GM21447 (cell line): ENCODE measurements around the gene DNAJC9.
"Not testable (repeated sequence)": the region's sequence is repeated elsewhere in the genome, so short reads cannot be mapped to it uniquely, and the experiment has no call there.

Experiments
- ATAC-seq: cut with Tn5 transposase; IDR thresholded peaks from one replicate; pipeline ENCODE4 v1.9.1; 2021; ENCODE audit not compliant: unreplicated experiment

The DNAJC9 gene

DNA sequence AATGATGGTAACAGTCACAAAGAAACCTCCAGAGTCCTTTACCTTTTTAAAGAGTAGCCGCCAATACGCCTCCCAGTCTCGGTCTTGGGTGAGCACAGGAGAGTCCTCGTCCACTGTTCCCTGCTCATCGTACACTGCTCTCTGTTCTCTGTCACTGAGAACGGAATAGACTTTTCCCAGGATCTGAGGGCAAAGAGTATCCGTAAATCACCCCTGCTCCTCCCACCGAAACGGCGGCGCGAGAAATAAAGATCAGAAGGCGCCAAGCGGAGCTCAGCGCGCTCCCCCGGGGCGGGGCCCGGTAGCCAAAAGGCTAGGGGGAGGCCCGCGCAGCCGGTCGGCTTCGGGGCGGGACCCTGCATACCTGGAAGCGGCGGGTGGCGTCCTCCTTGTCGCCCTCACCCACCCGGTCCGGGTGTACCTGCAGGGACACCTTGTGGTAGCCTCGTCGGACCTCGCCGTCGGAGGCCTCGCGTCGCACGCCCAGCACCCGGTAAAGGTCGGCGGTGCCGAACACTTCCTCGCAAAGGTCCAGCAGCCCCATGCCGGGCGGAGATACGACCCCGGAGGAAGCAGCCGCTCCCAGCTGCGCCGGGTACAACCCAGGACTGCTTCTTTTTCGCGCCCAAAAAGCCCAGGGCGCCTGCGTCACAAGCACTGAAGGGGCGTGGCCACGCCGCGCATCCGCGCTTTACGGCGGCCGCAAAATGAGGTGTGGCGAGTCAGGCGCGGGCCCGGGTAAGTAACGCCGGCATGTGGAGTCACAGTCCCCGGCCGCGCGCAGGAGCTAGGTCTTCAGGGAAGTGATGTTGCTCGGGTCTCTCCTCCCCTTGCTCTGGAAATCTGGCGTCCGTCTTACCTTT is at the start of gene DNAJC9:
Gene DNAJC9, minus strand, starts transcription at position 610 of the 863 bp plus-strand sequence. Its CDS starts 66 bp downstream, at position 544.
- peak; percentile 77 for ATAC-seq

DNA sequence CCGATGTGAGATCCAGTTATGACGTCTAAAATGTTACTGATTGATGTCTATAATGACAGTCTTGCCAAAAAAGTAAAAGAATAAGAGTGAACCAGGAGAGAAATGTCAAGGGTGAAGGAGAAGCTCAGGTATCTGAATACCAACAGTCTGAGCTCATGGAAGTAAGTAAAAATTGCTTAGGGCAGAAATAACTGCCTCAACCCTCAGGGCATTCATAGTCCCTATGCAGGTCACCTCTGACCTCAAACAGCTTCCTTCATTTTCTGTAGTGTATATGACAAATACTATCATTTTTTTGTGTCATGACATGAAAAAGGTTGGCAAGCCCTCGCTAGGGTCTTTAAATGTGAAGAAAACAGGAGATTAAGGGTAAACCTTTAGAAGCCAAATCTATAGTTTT is 46.4 kb upstream of the DNAJC9 start:
- no peak for ATAC-seq

DNA sequence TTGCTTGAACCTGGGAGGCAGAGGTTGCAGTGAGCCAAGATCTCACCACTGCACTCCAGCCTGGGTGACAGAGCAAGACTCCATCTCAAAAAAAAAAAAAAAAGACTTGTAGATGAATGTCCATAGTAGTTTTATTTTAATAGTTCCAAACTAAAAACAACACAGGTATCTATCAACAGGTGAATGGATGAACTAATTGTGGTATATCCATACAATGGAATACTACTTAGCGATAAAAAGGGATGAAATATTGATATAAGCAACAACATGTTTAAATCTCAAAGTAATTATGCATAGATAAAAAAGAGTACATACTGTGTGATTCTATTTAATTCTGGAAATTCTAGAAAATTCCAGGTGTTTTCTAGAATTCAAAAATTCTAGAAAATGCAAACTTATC is 42.9 kb upstream of the DNAJC9 start:
- ATAC-seq = no peak

DNA sequence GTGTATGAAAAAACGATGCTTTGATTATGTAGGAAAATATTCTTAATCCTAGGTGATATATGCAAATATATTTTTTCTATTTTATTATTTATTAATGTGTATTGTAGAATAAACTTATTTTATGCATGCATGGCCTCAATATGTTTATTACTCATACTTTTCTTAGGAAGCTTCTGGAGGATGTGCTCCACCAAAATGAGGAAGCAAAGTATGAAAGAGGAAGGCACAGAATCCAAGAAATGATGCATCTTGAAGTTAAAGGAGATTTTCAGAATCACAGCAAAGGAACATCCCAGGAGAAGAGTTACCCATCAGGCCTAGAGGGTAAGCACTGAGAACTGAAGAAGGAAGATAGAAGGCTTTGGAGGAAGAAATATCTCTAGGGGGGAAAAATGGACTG is 40.4 kb upstream of the DNAJC9 start:
- no peak for ATAC-seq

DNA sequence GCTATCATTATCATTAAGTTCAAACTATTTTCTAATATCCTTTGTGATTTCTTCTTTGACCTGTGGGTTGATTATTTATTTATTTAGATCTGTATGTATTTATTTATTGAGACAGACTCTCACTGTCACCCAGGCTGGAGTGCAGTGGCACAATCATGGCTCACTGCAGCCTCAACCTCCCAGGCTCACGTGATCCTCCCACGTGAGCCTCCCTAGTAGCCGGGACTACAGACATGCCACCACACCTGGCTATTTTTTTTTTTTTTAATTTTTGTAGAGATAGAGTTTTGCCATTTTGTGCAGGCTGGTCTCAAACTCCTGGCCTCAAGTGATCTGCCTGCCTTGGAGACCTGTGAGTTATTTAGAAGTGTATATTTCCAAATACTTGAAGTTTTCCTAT is 34.0 kb upstream of the DNAJC9 start:
- ATAC-seq = no peak

DNA sequence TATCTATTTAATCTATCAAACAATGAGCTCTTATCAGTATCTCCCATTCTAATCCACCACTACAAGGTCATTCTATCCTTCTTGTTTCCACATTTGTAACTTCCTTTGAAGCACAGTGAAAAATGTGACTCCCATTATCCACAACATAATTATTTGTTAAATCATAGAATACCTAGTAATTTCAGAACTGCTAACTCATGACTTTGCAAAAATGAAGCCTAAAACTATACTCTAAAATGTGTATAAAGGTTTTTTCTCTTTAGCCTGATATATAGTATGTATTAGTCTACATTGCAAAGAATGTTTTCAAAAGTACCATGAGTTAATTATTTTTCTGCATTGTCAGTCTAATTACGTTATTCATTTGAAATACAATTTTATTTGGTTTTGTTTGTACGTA is 17.4 kb upstream of the DNAJC9 start:
- ATAC-seq = no peak

GRCh38 chr10:73263693-73264347 is 16.8 kb upstream of the DNAJC9 start:
- ATAC-seq = no peak

- no peak for ATAC-seq
Observed at GRCh38 chr10:73262880-73263555, 16.0 kb upstream of the DNAJC9 start.

DNA sequence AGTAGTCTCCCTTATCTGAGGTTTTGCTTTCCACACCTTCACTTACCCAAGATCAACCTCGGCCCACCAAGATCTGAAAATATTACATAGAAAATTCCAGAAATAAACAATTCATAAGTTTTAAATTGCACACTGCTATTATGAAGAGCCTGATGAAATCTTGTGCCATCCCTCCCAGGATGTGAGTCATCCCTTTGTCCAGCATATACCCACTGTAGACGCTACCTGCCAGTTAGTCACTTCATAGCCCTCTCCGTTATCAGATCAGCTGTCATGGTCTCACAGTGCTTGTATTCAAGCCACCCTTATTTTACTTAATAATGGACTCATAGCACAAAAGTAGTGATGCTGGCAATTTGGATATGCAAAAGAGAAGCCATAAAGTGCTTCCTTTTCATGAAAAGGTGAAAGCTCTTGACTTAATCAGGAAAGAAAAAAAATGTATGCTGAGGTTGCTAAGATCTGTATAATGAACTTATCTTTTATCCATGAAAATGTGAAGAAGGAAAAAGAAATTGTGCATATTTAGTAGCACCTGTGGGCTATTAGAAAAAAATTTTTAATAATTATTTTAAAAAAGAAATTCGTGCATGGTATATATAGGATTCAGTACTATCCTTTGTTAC is 15.2 kb upstream of the DNAJC9 start:
- ATAC-seq = no peak

DNA sequence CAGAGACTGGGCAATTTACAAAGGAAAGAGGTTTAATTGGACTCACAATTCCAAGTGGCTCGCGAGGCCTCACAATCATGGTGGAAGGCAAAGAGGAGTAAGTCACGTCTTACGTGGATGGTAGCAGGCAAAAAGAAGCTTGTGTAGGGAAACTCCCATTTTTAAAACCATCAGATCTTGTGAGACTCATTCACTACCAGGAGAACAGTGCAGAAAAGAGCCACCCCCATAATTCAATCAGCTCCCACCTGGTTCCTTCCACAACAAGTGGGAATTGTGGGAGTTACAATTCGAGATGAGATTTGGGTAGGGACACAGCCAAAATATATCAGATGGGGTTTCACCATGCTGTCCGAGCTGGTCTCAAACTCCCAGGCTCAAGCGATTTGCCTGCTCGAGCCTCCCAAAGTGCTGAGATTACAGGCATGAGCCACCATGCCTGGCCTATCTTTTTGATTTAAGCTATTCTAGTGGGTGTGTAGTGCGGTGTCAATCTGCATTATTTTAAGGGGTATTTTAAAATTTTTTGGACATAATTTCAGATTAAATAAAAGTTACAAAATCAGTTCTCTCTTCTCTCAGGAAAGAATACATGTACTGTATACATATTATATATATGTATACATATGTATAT is 14.4 kb upstream of the DNAJC9 start:
- no peak for ATAC-seq

DNA sequence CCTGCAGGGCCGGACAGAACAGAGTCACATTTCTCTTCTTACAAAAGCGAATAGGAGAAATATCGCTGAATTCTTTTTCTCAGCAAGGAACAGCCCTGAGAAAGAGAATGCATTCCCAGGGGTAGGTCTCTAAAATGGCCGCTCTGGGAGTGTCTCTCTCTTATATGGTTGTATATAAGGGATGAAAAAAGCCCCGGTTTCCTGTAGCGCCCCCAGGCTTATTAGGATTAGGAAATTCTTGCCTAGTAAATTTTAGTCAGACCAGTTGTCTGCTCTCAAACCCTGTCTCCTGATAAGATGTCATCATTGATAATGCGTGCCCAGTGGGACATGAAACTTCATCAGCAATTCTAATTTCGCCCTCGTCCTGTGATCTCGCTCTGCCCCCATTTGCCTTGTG is 11.6 kb upstream of the DNAJC9 start:
- not testable (repeated sequence) for ATAC-seq

DNA sequence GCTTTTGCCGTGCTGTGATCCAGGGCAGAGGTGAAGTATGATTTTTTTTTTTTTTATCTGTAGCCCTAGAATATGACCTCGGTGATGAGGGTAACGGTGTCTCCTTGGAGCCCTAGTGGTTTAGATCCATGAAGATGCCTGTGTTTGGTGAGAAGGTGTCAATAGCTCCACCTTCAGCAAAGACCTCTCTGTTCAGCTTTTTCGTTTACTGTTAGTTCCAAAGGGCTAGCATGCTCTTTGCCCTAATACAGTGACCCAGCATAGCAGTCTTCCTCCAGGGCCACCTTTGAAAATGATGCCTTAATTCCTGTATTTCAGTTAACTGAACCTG is 6.1 kb upstream of the DNAJC9 start:
- peak; percentile 28 for ATAC-seq

DNA sequence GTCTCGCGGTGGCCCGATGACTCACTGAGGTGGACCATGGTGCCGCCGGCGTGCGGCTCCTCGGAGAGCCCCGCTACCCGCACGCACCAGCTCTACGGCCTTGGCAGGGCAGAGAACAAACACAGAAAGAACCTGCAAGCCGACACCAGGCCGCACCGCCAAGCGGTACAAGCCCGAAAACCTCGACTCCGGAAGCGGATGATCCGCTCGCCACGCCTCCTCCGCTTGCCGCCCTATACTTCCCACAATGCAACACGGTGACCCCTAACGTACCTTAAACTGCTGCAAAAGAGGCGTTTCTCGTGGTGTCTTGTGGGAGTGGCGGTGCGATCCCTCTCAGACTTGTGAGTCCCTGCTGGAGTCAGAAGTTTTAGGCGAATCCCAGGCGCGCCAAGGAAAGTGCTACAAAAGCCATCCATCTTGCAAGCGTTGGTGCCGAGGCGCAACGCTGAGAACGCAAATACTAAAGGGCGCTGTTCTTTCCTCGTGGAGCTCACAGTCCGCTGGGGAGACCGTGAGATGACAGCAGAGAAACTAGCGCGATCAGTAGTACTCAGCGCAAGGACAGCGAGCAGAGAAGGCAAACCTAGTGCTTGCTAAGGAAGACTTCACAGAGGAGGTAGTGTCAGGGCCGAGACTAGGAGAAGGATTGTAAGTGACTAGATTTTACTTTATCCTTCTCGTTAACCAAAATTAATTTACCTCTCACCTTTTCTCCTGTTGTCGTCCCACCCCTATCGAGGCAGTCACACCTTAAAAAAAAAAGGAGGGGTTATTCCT is 5.6 kb upstream of the DNAJC9 start, which contains the start of gene MRPS16:
Gene MRPS16, minus strand, starts transcription at position 200 of the 780 bp plus-strand sequence. Its CDS starts 162 bp downstream, at position 38.
- peak; percentile 84 for ATAC-seq

- peak; percentile 46 for ATAC-seq
Observed at GRCh38 chr10:73251683-73252444, 4.8 kb upstream of the DNAJC9 start.

GRCh38 chr10:73248259-73248724 is 1.2 kb upstream of the DNAJC9 start:
- ATAC-seq = no peak

- ATAC-seq = no peak
Observed at GRCh38 chr10:73247509-73248258, 629 bp upstream of the DNAJC9 start.

DNA sequence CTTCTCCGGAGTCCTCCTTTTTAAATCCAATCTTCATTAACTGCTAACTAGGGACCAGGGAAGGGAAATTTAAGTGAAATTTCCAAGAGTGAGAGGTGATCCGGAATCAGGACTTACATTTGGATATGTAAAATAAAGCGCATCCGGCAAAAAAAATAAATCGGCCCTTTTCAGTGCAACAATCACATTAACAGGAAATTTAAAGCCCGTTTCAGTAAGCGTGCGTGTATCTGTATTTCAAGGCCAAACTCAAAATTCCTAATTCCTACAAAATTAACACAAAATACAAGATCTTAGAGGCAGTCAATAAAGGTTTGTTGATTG is 771 bp downstream of the DNAJC9 start:
- no peak for ATAC-seq

- ATAC-seq = no peak
Observed at GRCh38 chr10:73244866-73245477, 2.1 kb downstream of the DNAJC9 start.
